ENCODE measurements around the gene MAST4. TPM values are rescaled to one million over a fixed set of nuclear protein-coding genes. Genes with fewer than 3 reads are reported as not detected.

The MAST4 gene
- polyA plus RNA-seq, 2 donors: 18.3 to 22.2 TPM

DNA sequence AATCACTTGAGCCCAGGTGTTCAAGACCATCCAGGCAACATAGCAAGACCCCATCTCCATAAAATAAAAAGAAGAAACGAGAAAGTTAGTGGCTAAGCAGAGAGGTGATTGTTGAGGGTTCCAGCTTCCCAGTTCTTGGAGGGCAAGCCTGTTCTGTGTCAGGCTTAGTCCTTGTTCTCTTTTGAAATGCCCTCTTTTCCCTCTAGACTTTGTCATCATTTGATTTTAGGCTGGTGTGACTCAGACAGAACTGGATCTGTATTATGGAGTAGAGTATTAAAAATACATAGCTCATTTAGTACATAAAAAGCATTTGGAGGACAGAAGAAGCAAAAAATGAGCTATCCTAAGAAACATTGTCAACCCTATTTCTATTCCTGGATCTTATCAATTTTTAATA is 441.0 kb downstream of the MAST4 start:
- WGBS, 2 donors: 76 to 90% methylated on average over 1 of the region's 1 CpG
- H3K36me3 ChIP-seq (ENCODE audit: control insufficient read depth in 2 of 2, insufficient read depth in 2 of 2, low read length in 1 of 2): peaks cover 0 to 2% of the 10 kb centered on the region in 2 donors
- H3K27me3 ChIP-seq (ENCODE audit: control insufficient read depth in 1 of 2, insufficient read depth in 2 of 2, low read length in 2 of 2): no peaks in the 10 kb centered on the region
- no peaks in the 10 kb centered on the region for H3K9me3 ChIP-seq (ENCODE audit: control insufficient read depth in 2 of 2, insufficient read depth in 1 of 2, low read depth in 1 of 2, low read length in 1 of 2)
- no peak overlapping the region for H3K4me3 ChIP-seq (ENCODE audit: low read depth in 1 of 2, low read length in 2 of 2)
- no peak overlapping the region for H3K27ac ChIP-seq (ENCODE audit: low read depth in 2 of 2, low read length in 1 of 2)
- peaks cover 0 to 3% of the 10 kb centered on the region in 2 donors for H3K4me1 ChIP-seq (ENCODE audit: control insufficient read depth in 2 of 2, insufficient read depth in 2 of 2, low read length in 1 of 2)

DNA sequence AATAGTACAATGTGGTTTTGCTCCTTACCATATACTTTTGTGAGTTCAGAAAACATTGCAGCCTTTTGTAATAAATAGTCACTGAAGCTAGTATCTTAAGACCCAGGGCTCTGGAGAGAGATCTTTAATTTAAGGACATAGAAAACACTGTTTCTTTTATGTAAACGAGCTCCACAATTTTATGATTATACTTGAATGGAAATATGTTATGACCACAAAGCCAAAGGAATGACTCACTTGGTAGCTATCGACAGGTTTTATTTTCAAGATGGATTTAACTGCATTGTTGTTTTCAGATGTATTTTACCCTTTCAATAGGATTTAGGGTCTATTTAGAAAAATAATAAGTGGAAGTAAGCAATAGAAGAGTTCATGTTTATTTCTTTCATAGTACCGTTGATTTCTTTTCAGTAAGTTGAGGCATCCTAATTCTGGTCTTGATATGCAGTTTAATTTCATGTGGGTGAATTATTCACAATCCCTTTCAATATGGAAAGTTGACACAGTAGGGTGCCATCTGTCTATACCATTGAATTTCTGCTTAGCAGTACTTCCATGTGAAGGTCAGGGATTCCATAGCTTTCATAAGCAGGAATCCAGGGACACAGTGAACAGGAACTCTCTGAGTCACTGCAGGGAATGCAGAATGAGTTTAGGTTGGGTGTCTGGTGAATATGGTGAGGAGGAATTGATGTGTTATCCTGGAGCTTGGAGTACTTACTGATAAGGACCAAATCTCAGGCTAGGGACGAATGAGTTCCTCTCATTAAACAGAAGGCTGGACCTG is 442.8 kb downstream of the MAST4 start:
- H3K27me3 ChIP-seq (ENCODE audit: control insufficient read depth in 1 of 2, insufficient read depth in 2 of 2, low read length in 2 of 2): no peaks in the 10 kb centered on the region
- peaks cover 0 to 2% of the 10 kb centered on the region in 2 donors for H3K36me3 ChIP-seq (ENCODE audit: control insufficient read depth in 2 of 2, insufficient read depth in 2 of 2, low read length in 1 of 2)
- no peak overlapping the region for H3K4me3 ChIP-seq (ENCODE audit: low read depth in 1 of 2, low read length in 2 of 2)
- no peak overlapping the region for H3K27ac ChIP-seq (ENCODE audit: low read depth in 2 of 2, low read length in 1 of 2)
- peaks cover 0 to 3% of the 10 kb centered on the region in 2 donors for H3K4me1 ChIP-seq (ENCODE audit: control insufficient read depth in 2 of 2, insufficient read depth in 2 of 2, low read length in 1 of 2)
- no peaks in the 10 kb centered on the region for H3K9me3 ChIP-seq (ENCODE audit: control insufficient read depth in 2 of 2, insufficient read depth in 1 of 2, low read depth in 1 of 2, low read length in 1 of 2)
- 62 to 65% methylated on average over 4 of the region's 4 CpGs for WGBS, 2 donors

DNA sequence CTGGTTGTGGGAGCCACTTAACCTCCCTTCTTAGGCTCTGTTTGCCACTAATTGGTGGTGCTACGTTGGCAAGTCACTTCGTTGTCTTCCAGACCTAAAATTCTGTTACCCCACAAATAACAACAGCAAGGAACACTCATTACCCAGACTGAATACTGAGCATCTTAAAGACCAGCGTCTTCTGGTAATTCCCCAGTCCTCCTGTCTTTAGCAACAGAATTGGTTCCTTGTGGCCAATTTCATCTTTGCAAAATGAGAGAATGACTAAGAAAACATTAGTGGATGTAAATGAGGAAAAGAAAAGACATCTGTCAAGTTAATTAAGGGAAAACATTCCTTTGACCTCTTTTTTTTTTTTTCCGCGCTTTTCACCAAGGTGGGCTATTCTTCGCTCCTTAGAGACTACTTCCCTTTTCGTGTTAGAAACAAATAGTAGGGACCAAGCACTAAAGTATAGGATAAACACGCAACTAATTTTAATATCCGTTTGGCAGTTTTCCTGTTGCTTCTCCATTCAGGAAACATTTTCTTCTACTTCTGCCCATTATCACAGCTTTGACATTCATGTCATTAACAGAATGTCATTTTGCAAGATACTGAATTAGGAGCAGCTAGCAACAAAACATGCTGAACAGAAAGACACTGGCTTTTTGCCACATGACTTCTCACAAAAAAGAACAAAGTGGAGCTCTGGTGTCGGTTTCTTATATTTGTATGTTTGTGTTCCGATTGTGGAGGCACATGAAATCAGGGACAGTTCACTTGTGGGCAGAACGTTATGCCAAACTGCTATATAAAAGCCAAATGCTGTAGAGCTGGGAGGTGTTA is 446.2 kb downstream of the MAST4 start:
- no peak overlapping the region for H3K27ac ChIP-seq (ENCODE audit: low read depth in 2 of 2, low read length in 1 of 2)
- no peaks in the 10 kb centered on the region for H3K9me3 ChIP-seq (ENCODE audit: control insufficient read depth in 2 of 2, insufficient read depth in 1 of 2, low read depth in 1 of 2, low read length in 1 of 2)
- H3K4me1 ChIP-seq (ENCODE audit: control insufficient read depth in 2 of 2, insufficient read depth in 2 of 2, low read length in 1 of 2): peaks cover 0 to 5% of the 10 kb centered on the region in 2 donors
- H3K27me3 ChIP-seq (ENCODE audit: control insufficient read depth in 1 of 2, insufficient read depth in 2 of 2, low read length in 2 of 2): no peaks in the 10 kb centered on the region
- no peak overlapping the region for H3K4me3 ChIP-seq (ENCODE audit: low read depth in 1 of 2, low read length in 2 of 2)
- 67 to 70% methylated on average over 12 of the region's 12 CpGs for WGBS, 2 donors
- no peaks in the 10 kb centered on the region for H3K36me3 ChIP-seq (ENCODE audit: control insufficient read depth in 2 of 2, insufficient read depth in 2 of 2, low read length in 1 of 2)

DNA sequence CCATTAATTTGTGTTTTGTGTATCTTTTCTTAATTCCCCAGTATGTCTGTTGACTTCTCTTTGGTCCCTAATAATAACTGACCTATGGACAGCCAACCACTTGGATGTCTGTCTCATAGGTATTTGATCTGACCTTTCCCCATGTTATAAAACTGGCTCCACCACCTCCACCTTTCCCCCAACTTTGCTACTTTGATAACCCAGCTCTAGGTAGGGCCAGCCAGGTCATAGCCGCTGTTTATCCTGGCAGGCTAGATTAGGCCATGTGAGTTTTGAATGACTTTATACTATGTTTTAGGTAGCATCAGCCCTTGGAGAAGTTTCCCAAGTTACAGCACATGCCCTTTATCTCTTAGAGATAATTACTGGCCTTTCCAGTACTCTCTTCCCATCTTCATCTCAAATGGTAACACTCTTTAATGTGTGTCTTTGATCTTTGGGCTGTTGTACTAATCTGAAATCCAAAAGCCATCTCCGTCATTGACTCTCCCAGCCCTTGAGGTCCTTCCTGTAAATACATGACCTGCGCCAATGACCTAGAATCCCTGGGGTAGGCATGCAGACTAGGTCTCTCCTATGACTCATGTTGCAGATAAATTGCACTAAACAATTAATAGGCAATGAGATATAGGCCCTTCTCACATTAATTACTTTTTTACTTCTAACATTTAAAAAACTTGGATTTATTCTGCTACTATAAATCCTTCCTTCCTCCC is 447.8 kb downstream of the MAST4 start:
- no peak overlapping the region for H3K27ac ChIP-seq (ENCODE audit: low read depth in 2 of 2, low read length in 1 of 2)
- no peaks in the 10 kb centered on the region for H3K9me3 ChIP-seq (ENCODE audit: control insufficient read depth in 2 of 2, insufficient read depth in 1 of 2, low read depth in 1 of 2, low read length in 1 of 2)
- 87 to 88% methylated on average over 3 of the region's 3 CpGs for WGBS, 2 donors

DNA sequence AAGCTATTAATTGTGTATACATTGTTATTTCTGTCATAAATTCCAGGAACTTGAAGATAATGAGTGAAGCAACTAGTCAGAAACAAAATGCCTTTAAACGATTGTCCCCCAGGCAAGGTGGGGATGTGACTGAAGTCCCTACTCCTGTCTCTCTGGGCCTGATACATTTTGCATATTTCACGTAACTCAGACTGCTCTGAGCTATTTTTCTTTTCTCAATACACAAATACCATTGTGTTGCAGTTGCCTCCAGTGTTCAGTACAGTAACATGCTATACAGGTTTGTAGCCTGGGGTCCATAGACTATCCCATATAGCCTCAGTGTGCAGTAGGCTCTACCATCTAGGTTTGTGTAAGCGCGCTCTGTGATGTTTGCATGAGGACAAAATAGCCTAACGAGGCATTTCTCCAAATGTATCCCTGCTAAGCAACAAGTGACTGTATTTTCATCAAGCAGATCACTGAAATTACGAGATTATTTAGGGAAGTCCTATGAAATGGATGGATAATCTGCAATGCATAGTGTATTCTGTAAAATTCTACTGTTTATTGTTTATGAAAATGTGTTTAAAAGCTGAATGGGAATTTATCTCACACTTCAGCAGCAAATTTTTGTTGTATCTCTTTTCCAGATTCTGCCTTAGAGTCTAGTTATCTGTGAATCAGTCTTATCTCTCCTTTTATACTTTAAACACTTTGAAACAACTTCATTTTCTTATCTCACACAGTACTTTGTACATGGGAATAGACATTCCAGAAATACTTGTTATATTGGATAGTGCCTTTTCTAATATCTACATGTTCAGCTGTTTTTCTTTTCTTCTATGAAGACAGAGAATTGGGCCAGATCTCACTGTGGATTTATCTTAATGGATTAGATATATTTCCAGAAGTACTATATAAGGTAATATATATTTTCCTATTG is 449.9 kb downstream of the MAST4 start:
- H3K27me3 ChIP-seq (ENCODE audit: control insufficient read depth in 1 of 2, insufficient read depth in 2 of 2, low read length in 2 of 2): no peaks in the 10 kb centered on the region
- no peaks in the 10 kb centered on the region for H3K9me3 ChIP-seq (ENCODE audit: control insufficient read depth in 2 of 2, insufficient read depth in 1 of 2, low read depth in 1 of 2, low read length in 1 of 2)
- H3K4me1 ChIP-seq (ENCODE audit: control insufficient read depth in 2 of 2, insufficient read depth in 2 of 2, low read length in 1 of 2): peaks cover 4 to 5% of the 10 kb centered on the region in 2 donors
- H3K4me3 ChIP-seq (ENCODE audit: low read depth in 1 of 2, low read length in 2 of 2): no peak overlapping the region
- H3K27ac ChIP-seq (ENCODE audit: low read depth in 2 of 2, low read length in 1 of 2): no peak overlapping the region
- peaks cover 0 to 3% of the 10 kb centered on the region in 2 donors for H3K36me3 ChIP-seq (ENCODE audit: control insufficient read depth in 2 of 2, insufficient read depth in 2 of 2, low read length in 1 of 2)
- WGBS, 2 donors: 81 to 83% methylated on average over 6 of the region's 6 CpGs

More for the DNA sequence above, 447.8 kb downstream of the MAST4 start:
- H3K36me3 ChIP-seq (ENCODE audit: control insufficient read depth in 2 of 2, insufficient read depth in 2 of 2, low read length in 1 of 2): no peaks in the 10 kb centered on the region
- H3K27me3 ChIP-seq (ENCODE audit: control insufficient read depth in 1 of 2, insufficient read depth in 2 of 2, low read length in 2 of 2): no peaks in the 10 kb centered on the region
- H3K4me3 ChIP-seq (ENCODE audit: low read depth in 1 of 2, low read length in 2 of 2): no peak overlapping the region
- peaks cover 0 to 5% of the 10 kb centered on the region in 2 donors for H3K4me1 ChIP-seq (ENCODE audit: control insufficient read depth in 2 of 2, insufficient read depth in 2 of 2, low read length in 1 of 2)

DNA sequence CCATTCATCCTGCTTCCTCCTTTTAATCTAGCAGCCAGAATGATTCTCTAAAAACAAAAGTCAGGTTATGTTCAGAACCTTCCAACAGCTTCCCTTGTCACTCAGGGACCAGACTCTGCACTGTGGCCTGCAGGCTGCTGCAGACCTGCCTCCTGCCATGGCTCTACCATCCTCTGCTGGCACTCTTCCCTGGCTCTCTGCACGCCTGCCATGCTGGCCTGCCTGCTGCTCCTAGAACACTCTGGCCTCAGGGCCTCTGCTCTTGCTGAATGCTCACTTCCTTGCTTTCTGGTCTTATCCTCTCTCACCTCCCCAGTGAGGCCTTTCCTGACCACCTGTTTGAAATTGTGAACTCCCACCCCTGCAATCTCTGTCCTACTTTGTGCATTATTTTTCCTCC is 451.0 kb downstream of the MAST4 start:
- Histone ChIP-seq H3K27me3 (ENCODE audit: control insufficient read depth in 1 of 2, insufficient read depth in 2 of 2, low read length in 2 of 2) (no peaks in the 10 kb centered on the region), H3K36me3 (ENCODE audit: control insufficient read depth in 2 of 2, insufficient read depth in 2 of 2, low read length in 1 of 2) (peaks cover 0 to 3% of the 10 kb centered on the region in 2 donors), H3K4me1 (ENCODE audit: control insufficient read depth in 2 of 2, insufficient read depth in 2 of 2, low read length in 1 of 2) (peaks cover 5 to 6% of the 10 kb centered on the region in 2 donors), H3K9me3 (ENCODE audit: control insufficient read depth in 2 of 2, insufficient read depth in 1 of 2, low read depth in 1 of 2, low read length in 1 of 2) (no peaks in the 10 kb centered on the region), H3K4me3 (ENCODE audit: low read depth in 1 of 2, low read length in 2 of 2) (no peak overlapping the region), H3K27ac (ENCODE audit: low read depth in 2 of 2, low read length in 1 of 2) (peak overlapping the region; percentile 6 to 18)
- WGBS, 2 donors: 0 to 26% methylated on average over 1 of the region's 1 CpG

DNA sequence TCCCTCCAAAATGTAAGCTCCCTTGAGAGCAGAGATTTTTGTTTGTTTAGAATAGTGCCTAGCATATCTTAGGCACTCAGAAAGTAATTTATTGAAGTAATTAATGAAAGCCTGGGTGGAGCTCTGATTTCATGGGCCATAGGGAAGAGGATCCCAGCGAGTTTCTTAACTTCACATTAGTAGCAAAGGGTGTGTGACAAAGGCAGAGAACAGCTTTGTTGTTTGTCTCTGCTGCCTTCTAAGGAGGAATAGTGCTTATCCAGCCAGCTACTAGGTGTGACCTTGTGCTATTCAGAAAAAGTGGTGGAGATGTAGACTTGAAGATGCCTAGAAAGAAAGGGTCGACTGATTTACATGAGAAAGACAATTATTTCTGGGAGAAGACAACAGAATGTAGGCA is 451.4 kb downstream of the MAST4 start:
- H3K27me3 ChIP-seq (ENCODE audit: control insufficient read depth in 1 of 2, insufficient read depth in 2 of 2, low read length in 2 of 2): no peaks in the 10 kb centered on the region
- H3K4me1 ChIP-seq (ENCODE audit: control insufficient read depth in 2 of 2, insufficient read depth in 2 of 2, low read length in 1 of 2): peaks cover 5 to 6% of the 10 kb centered on the region in 2 donors
- WGBS, 2 donors: 56 to 57% methylated on average over 2 of the region's 2 CpGs
- peaks cover 0 to 3% of the 10 kb centered on the region in 2 donors for H3K36me3 ChIP-seq (ENCODE audit: control insufficient read depth in 2 of 2, insufficient read depth in 2 of 2, low read length in 1 of 2)
- no peak overlapping the region for H3K4me3 ChIP-seq (ENCODE audit: low read depth in 1 of 2, low read length in 2 of 2)
- no peak overlapping the region for H3K27ac ChIP-seq (ENCODE audit: low read depth in 2 of 2, low read length in 1 of 2)
- no peaks in the 10 kb centered on the region for H3K9me3 ChIP-seq (ENCODE audit: control insufficient read depth in 2 of 2, insufficient read depth in 1 of 2, low read depth in 1 of 2, low read length in 1 of 2)

DNA sequence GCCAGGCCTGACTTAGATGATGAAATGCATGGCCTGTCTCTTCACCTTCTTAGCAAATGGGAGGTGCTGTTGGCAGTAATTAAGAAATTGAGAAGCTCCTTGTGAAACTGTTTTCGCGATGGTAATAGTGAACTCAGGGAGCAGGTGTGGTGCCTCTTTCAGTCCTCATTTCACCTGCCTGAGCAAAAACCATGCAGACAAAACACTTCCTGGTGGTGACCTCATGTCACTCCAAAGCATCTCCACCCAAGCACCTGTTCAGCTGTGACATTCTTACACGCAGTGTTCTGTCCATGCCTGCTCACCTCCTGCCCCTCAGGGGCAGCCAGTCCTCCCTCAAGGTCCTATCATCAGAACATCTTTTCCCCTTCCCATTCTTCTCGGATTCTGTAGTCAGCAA is 453.9 kb downstream of the MAST4 start:
- peak overlapping the region; percentile 48 to 78 for H3K27ac ChIP-seq (ENCODE audit: low read depth in 2 of 2, low read length in 1 of 2)
- peaks cover 5 to 6% of the 10 kb centered on the region in 2 donors for H3K4me1 ChIP-seq (ENCODE audit: control insufficient read depth in 2 of 2, insufficient read depth in 2 of 2, low read length in 1 of 2)
- WGBS, 2 donors: 73 to 75% methylated on average over 4 of the region's 4 CpGs

More for the DNA sequence above, 453.9 kb downstream of the MAST4 start:
- no peak overlapping the region for H3K4me3 ChIP-seq (ENCODE audit: low read depth in 1 of 2, low read length in 2 of 2)
- H3K9me3 ChIP-seq (ENCODE audit: control insufficient read depth in 2 of 2, insufficient read depth in 1 of 2, low read depth in 1 of 2, low read length in 1 of 2): no peaks in the 10 kb centered on the region
- no peaks in the 10 kb centered on the region for H3K27me3 ChIP-seq (ENCODE audit: control insufficient read depth in 1 of 2, insufficient read depth in 2 of 2, low read length in 2 of 2)
- peaks cover 0 to 3% of the 10 kb centered on the region in 2 donors for H3K36me3 ChIP-seq (ENCODE audit: control insufficient read depth in 2 of 2, insufficient read depth in 2 of 2, low read length in 1 of 2)

All from esophagus (tissue), 2 donors.